A549 (cell line): ENCODE measurements around the gene OSCP1. TPM values are rescaled to one million over a fixed set of nuclear protein-coding genes. Genes with fewer than 3 reads are reported as not detected.
"Not testable (repeated sequence)": the region's sequence is repeated elsewhere in the genome, so short reads cannot be mapped to it uniquely, and the experiment has no call there.

Experiments
- ATAC-seq, 2 experiments: fragments of 200-7000 bp in 1 of 2; fragments of >200 bp in 1 of 2; cut with Nextera tagmentation in 1 of 2; cut with Tn5 transposase in 1 of 2; 3 replicates each; pipeline versions ENCODE4 v1.8.0 to v1.9.1; 2018 to 2020; ENCODE audit warnings: mild to moderate bottlenecking in 1 of 2, moderate library complexity in 1 of 2
- CTCF ChIA-PET: fragments of 300-600 bp; sonication (Branson Sonifier 250); formaldehyde crosslinking; extraction: SDS; loops from one replicate; lab custom pipeline; 2021; ENCODE audit warnings: antibody characterized with exemption, inconsistent platforms; lab: Yijun Ruan, JAX
- POLR2A ChIA-PET: fragments of 350-600 bp; formaldehyde crosslinking; extraction: SDS; loops from one replicate; lab custom pipeline; 2021; ENCODE audit warnings: antibody characterized with exemption, inconsistent platforms; lab: Yijun Ruan, JAX
- DNase-seq, 2 experiments: peaks; one replicate each; pipeline versions ENCODE4 v3.0.0 to v3.0.0-alpha.2; 2011 to 2016; ENCODE audit warnings: low read depth in 1 of 2, low spot score in 1 of 2
- FAIRE-seq: peaks from 2 replicates; lab custom pipeline; 2011; peaks lifted over from hg19 to GRCh38; lab: Jason Lieb, UNC
- H3K27ac ChIP-seq, 2 experiments: fragments of >200 bp; sonication (Bioruptor Twin); formaldehyde crosslinking; 3 replicates each; pipeline ENCODE4 v1.5.1; 2016 to 2017
- H3K4me1 ChIP-seq: fragments of >200 bp; sonication (Bioruptor Twin); formaldehyde crosslinking; 3 replicates; pipeline ENCODE4 v1.6.1; 2016
- H3K4me2 ChIP-seq: fragments of >200 bp; sonication (Bioruptor Twin); formaldehyde crosslinking; 3 replicates; pipeline ENCODE4 v1.6.1; 2016
- H3K4me3 ChIP-seq: fragments of >200 bp; sonication (Bioruptor Twin); formaldehyde crosslinking; 3 replicates; pipeline ENCODE4 v1.5.1; 2016
- H3K9me3 ChIP-seq: fragments of >200 bp; sonication (Bioruptor Twin); formaldehyde crosslinking; 3 replicates; pipeline ENCODE4 v1.6.1; 2016
- ATOH8 ChIP-seq: fragments of 250-450 bp; sonication (Bioruptor Pico); IDR thresholded peaks from 2 replicates; pipeline ENCODE4 v1.5.0; 2020; ENCODE audit warnings: low read depth, mild to moderate bottlenecking, moderate library complexity
- BCL3 ChIP-seq: fragments of >200 bp; sonication (Bioruptor Twin); formaldehyde crosslinking; IDR thresholded peaks from 3 replicates; pipeline ENCODE4 v1.6.1; 2016
- CBX8 ChIP-seq: fragments of 200-600 bp; sonication (generic); IDR thresholded peaks from 2 replicates; pipeline ENCODE4 v1.6.1; 2016
- EHF ChIP-seq: fragments of 250-450 bp; sonication (Bioruptor Pico); IDR thresholded peaks from 2 replicates; pipeline ENCODE4 v1.5.0; 2020; ENCODE audit warnings: mild to moderate bottlenecking
- EHMT2 ChIP-seq: fragments of 200-600 bp; sonication (generic); IDR thresholded peaks from 2 replicates; pipeline ENCODE4 v1.6.1; 2016; ENCODE audit warnings: antibody characterized with exemption, low read depth, mild to moderate bottlenecking, moderate library complexity
- EP300 ChIP-seq, 2 experiments: fragments of >200 bp; sonication (Bioruptor Twin); formaldehyde crosslinking; IDR thresholded peaks; 2 replicates in 1 of 2; 3 replicates in 1 of 2; pipeline ENCODE4 v1.6.1; 2016 to 2017
- ESRRA ChIP-seq: fragments of 150-350 bp; IDR thresholded peaks from 2 replicates; pipeline ENCODE4 v1.6.1; 2014; ENCODE audit warnings: mild to moderate bottlenecking, low read length, borderline replicate concordance
- FOXS1 ChIP-seq: fragments of 250-450 bp; sonication (Bioruptor Pico); IDR thresholded peaks from 2 replicates; pipeline ENCODE4 v1.5.0; 2020; ENCODE audit warnings: mild to moderate bottlenecking, moderate library complexity
- GATA3 ChIP-seq: IDR thresholded peaks from 2 replicates; pipeline ENCODE4 v1.6.1; 2012; ENCODE audit warnings: borderline replicate concordance
- HDAC2 ChIP-seq: fragments of 200-600 bp; sonication (generic); IDR thresholded peaks from 2 replicates; pipeline ENCODE4 v1.6.1; 2016
- HEYL ChIP-seq: fragments of 250-450 bp; sonication (Bioruptor Pico); IDR thresholded peaks from 2 replicates; pipeline ENCODE4 v1.8.0; 2021; ENCODE audit warnings: mild to moderate bottlenecking, moderate library complexity
- HOXA7 ChIP-seq: fragments of 250-450 bp; sonication (Bioruptor Pico); IDR thresholded peaks from 2 replicates; pipeline ENCODE4 v1.5.0; 2020; ENCODE audit warnings: mild to moderate bottlenecking, moderate library complexity
- HOXB5 ChIP-seq: fragments of 250-450 bp; sonication (Bioruptor Pico); IDR thresholded peaks from 2 replicates; pipeline ENCODE4 v1.5.0; 2020; ENCODE audit warnings: mild to moderate bottlenecking, moderate library complexity
- NR3C1 ChIP-seq: fragments of >200 bp; sonication (Bioruptor Twin); formaldehyde crosslinking; IDR thresholded peaks from 3 replicates; pipeline ENCODE4 v1.6.1; 2017
- POLR2A ChIP-seq: IDR thresholded peaks from 2 replicates; pipeline ENCODE4 v1.6.1; 2012; ENCODE audit warnings: mild to moderate bottlenecking, low read length
- POLR2AphosphoS2 ChIP-seq: conservative IDR thresholded peaks from 2 replicates; pipeline ENCODE4 v1.6.1; 2012; ENCODE audit warnings: low read length, improper control_type of control experiment, inconsistent platforms
- RARB ChIP-seq: fragments of 250-450 bp; sonication (Bioruptor Pico); IDR thresholded peaks from 2 replicates; pipeline ENCODE4 v1.8.0; 2021; ENCODE audit warnings: mild to moderate bottlenecking, moderate library complexity
- RFX5 ChIP-seq: fragments of 450-650 bp; IDR thresholded peaks from 2 replicates; pipeline ENCODE4 v1.7.1; 2014; ENCODE audit warnings: antibody characterized with exemption, mild to moderate bottlenecking, moderate library complexity
- RNF2 ChIP-seq: fragments of 200-600 bp; sonication (generic); IDR thresholded peaks from 2 replicates; pipeline ENCODE4 v1.6.1; 2016; ENCODE audit warnings: low read depth, mild to moderate bottlenecking, antibody characterized with exemption, moderate library complexity, borderline replicate concordance
- ZC3H11A ChIP-seq: fragments of 450-650 bp; IDR thresholded peaks from 2 replicates; pipeline ENCODE4 v1.6.1; 2014; ENCODE audit warnings: antibody characterized with exemption, mild to moderate bottlenecking
- ZSCAN20 ChIP-seq: fragments of 250-450 bp; sonication (Bioruptor Pico); IDR thresholded peaks from 2 replicates; pipeline ENCODE4 v1.8.0; 2022; ENCODE audit warnings: mild to moderate bottlenecking, moderate library complexity
- WGBS: methylation state at CpG from one replicate; pipeline ENCODE4 v1.1.6; 2017; ENCODE audit errors: missing lambda C conversion rate; 5-methylcytosine and 5-hydroxymethylcytosine counted together
- polyA plus RNA-seq, 4 experiments: library from polyadenylated mRNA; depleted of rRNA in 3 of 4; stranded (reverse); fragments of >200 nt; fragmentation: RNase III in 1 of 4; extraction: RNeasy Plus Mini Kit Qiagen cat#74134 plus additional on column Dnase treatment in 1 of 4; gene quantifications; 2 replicates in 3 of 4; 3 replicates in 1 of 4; pipeline ENCODE4 v1.2.3, GENCODE V29; 2011 to 2017
- TF ChIP-seq, protein P1 (sequence below): fragments of 200-600 bp; sonication (generic); IDR thresholded peaks from 2 replicates; pipeline ENCODE4 v1.6.1; 2016; ENCODE audit warnings: antibody characterized with exemption, mild to moderate bottlenecking, moderate library complexity
- TF ChIP-seq, protein P2 (sequence below): fragments of >200 bp; sonication (Bioruptor Twin); formaldehyde crosslinking; IDR thresholded peaks from 3 replicates; pipeline ENCODE4 v1.5.1; 2016
- TF ChIP-seq, protein P3 (sequence below): fragments of 150-350 bp; IDR thresholded peaks from 2 replicates; pipeline ENCODE4 v1.6.1; 2014; ENCODE audit warnings: low read depth, mild to moderate bottlenecking, low read length
- TF ChIP-seq, protein P4 (sequence below): fragments of >200 bp; sonication (Bioruptor Twin); formaldehyde crosslinking; IDR thresholded peaks from 2 replicates; pipeline ENCODE4 v1.6.1; 2016

Gene OSCP1
- polyA plus RNA-seq, 2 of the 4 experiments (the other 2 are of a cell fraction), result 4.6 to 6.6 TPM

- TF ChIP-seq EHF (CRISPR knock-in tag) (no peak), ZSCAN20 (no peak), ATOH8 (no peak), HEYL (CRISPR knock-in tag) (no peak), HDAC2 (no peak)
Observed at GRCh38 chr1:36487906-36488305, 37.7 kb upstream of the OSCP1 start (continued).

GRCh38 chr1:36487336-36487725 is 37.1 kb upstream of the OSCP1 start:
- WGBS, result 95% methylated on average over 9 of the region's 9 CpGs
- Histone ChIP-seq H3K4me2 (peak overlapping the region; percentile 74), H3K27ac (peak overlapping the region; percentile 81 to 84), H3K4me1 (peaks cover 21% of the 10 kb centered on the region)
- not testable (repeated sequence) for FAIRE-seq, DNase-seq, H3K9me3 ChIP-seq, H3K4me3 ChIP-seq
- peak in 1 of 2 experiments; percentile 13; a peak in 3 of 6 replicates for ATAC-seq
- ChIA-PET CTCF (interaction anchor here (1.6 kb wide), 1 partner anchor 29 kb away, joined by 9 read pairs; no protein-coding TSS in a partner anchor), POLR2A (interaction anchor here (1.4 to 2.6 kb wide), 2 partner anchors 23 to 36 kb away, joined by 5 to 12 read pairs; partner anchors contain the start of gene MRPS15)

DNA sequence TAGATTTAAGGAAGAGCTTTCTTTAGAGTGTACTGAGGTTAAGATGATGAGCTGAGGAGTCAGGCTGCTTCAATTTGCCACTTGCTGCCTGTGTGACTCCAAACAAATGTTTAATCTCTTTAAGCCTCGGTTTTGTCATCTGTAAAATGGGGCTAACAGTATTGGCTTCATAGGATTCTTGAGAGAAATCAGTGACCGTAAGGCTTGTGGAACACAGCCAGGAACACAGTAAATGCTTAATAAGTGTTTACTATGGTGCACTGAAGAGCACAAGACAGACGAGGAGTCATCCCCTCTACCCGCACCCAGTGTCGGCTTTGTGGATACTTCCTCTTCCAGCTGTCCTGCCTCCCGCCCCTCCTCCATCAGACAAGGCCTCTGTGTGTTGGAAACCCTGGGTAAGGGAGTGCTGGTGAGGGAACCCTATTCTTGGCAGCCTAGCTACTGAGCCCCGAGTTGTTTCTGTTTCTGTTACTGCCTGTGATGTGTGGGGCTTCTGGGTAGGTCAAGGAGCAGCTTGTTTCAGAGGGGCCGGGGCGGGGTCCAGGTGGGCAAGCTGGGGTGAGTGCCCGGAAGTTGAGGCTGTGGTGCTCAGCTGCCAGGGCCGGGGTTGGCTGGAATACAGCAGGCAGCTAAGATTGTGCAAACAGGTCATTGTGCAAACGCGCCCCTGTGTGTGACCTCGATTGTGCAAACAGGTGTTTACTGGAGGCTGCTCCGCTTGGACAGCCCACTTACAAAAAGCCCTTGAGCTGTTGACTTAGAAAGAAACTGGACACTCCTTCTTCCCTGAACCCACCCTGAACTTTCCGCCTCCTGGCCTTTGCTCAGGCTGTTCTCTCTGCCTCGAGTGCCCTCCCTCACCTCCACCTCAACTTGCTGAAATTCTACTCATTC is 36.4 kb upstream of the OSCP1 start:
- POLR2A ChIA-PET, result interaction anchor here (1.4 to 2.6 kb wide), 2 partner anchors 23 to 36 kb away, joined by 5 to 12 read pairs; partner anchors contain the start of gene MRPS15
- DNase-seq (peak; percentile 28 to 93), FAIRE-seq (no peak), ATAC-seq (peak; percentile 88 to 89)
- peak overlapping the region; percentile 74 for H3K4me2 ChIP-seq
- H3K27ac ChIP-seq, result peak overlapping the region; percentile 81 to 84
- CTCF ChIA-PET, result interaction anchor here (1.6 kb wide), 1 partner anchor 30 kb away, joined by 9 read pairs; no protein-coding TSS in a partner anchor
- 9% methylated on average over 12 of the region's 17 CpGs for WGBS
- H3K4me1 ChIP-seq, result peaks cover 21% of the 10 kb centered on the region
- no peak overlapping the region for H3K4me3 ChIP-seq
- H3K9me3 ChIP-seq, result no peaks in the 10 kb centered on the region
- TF ChIP-seq FOXS1 (CRISPR knock-in tag) (no peak), CBX8 (no peak), NR3C1 (no peak), GATA3 (peak; percentile 49; the same call in 1 of the 2 replicates), EP300 (IDR thresholded peaks at IDR 0.05) (peak; percentile 37 to 43; a peak in 2 of 5 replicates), BCL3 (0 out of 3 replicates have a peak, but pooled peaks have one; percentile 72), ZC3H11A (no peak), POLR2AphosphoS2 (no peak), EHF (CRISPR knock-in tag) (no peak), POLR2A (no peak), RARB (CRISPR knock-in tag) (peak; percentile 89), RNF2 (no peak), ESRRA (no peak), HOXA7 (no peak), RFX5 (no peak), EHMT2 (no peak), HEYL (CRISPR knock-in tag) (no peak), HOXB5 (no peak)
- TF ChIP-seq, protein P1, sequence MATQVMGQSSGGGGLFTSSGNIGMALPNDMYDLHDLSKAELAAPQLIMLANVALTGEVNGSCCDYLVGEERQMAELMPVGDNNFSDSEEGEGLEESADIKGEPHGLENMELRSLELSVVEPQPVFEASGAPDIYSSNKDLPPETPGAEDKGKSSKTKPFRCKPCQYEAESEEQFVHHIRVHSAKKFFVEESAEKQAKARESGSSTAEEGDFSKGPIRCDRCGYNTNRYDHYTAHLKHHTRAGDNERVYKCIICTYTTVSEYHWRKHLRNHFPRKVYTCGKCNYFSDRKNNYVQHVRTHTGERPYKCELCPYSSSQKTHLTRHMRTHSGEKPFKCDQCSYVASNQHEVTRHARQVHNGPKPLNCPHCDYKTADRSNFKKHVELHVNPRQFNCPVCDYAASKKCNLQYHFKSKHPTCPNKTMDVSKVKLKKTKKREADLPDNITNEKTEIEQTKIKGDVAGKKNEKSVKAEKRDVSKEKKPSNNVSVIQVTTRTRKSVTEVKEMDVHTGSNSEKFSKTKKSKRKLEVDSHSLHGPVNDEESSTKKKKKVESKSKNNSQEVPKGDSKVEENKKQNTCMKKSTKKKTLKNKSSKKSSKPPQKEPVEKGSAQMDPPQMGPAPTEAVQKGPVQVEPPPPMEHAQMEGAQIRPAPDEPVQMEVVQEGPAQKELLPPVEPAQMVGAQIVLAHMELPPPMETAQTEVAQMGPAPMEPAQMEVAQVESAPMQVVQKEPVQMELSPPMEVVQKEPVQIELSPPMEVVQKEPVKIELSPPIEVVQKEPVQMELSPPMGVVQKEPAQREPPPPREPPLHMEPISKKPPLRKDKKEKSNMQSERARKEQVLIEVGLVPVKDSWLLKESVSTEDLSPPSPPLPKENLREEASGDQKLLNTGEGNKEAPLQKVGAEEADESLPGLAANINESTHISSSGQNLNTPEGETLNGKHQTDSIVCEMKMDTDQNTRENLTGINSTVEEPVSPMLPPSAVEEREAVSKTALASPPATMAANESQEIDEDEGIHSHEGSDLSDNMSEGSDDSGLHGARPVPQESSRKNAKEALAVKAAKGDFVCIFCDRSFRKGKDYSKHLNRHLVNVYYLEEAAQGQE, result no peak
- TF ChIP-seq, protein P2, sequence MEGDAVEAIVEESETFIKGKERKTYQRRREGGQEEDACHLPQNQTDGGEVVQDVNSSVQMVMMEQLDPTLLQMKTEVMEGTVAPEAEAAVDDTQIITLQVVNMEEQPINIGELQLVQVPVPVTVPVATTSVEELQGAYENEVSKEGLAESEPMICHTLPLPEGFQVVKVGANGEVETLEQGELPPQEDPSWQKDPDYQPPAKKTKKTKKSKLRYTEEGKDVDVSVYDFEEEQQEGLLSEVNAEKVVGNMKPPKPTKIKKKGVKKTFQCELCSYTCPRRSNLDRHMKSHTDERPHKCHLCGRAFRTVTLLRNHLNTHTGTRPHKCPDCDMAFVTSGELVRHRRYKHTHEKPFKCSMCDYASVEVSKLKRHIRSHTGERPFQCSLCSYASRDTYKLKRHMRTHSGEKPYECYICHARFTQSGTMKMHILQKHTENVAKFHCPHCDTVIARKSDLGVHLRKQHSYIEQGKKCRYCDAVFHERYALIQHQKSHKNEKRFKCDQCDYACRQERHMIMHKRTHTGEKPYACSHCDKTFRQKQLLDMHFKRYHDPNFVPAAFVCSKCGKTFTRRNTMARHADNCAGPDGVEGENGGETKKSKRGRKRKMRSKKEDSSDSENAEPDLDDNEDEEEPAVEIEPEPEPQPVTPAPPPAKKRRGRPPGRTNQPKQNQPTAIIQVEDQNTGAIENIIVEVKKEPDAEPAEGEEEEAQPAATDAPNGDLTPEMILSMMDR, result no peak
- TF ChIP-seq, protein P3, sequence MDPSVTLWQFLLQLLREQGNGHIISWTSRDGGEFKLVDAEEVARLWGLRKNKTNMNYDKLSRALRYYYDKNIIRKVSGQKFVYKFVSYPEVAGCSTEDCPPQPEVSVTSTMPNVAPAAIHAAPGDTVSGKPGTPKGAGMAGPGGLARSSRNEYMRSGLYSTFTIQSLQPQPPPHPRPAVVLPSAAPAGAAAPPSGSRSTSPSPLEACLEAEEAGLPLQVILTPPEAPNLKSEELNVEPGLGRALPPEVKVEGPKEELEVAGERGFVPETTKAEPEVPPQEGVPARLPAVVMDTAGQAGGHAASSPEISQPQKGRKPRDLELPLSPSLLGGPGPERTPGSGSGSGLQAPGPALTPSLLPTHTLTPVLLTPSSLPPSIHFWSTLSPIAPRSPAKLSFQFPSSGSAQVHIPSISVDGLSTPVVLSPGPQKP, result no peak
- TF ChIP-seq, protein P4, sequence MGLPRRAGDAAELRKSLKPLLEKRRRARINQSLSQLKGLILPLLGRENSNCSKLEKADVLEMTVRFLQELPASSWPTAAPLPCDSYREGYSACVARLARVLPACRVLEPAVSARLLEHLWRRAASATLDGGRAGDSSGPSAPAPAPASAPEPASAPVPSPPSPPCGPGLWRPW, result peak; percentile 97
